H1 (cell line): ENCODE data around the gene RPS6KA4. TPM values are rescaled to one million over a fixed set of nuclear protein-coding genes. Genes with fewer than 3 reads are reported as not detected.

ENCODE experiments used
- CTCF ChIA-PET: fragments of 300-600 bp; sonication (Branson Sonifier 250); formaldehyde crosslinking; loops from one replicate; lab custom pipeline; 2021; ENCODE audit not compliant: partially characterized antibody; lab: Charles Lee
- POLR2A ChIA-PET: fragments of 300-600 bp; sonication (Branson Sonifier 250); formaldehyde crosslinking; loops from one replicate; lab custom pipeline; 2021; ENCODE audit warnings: inconsistent platforms; ENCODE audit not compliant: partially characterized antibody; lab: Charles Lee
- DNase-seq, 2 experiments: peaks; one replicate each; pipeline versions ENCODE4 v3.0.0 to v3.0.0-alpha.2; 2010 to 2022; ENCODE audit warnings: low spot score in 2 of 2, low read depth in 1 of 2, mixed read lengths in 1 of 2
- FAIRE-seq: peaks from 2 replicates; lab custom pipeline; 2011; peaks lifted over from hg19 to GRCh38; lab: Jason Lieb, UNC
- H2AFZ ChIP-seq: 2 replicates; pipeline ENCODE4 v1.8.1; 2012; ENCODE audit warnings: low read length, inconsistent platforms
- H2AK5ac ChIP-seq: 2 replicates; pipeline ENCODE4 v1.6.1; 2013; ENCODE audit warnings: low read depth, low read length
- H2BK120ac ChIP-seq: replicated peaks from 2 replicates; pipeline ENCODE3; 2013; ENCODE audit warnings: low read depth, low read length, inconsistent platforms
- H2BK12ac ChIP-seq: 2 replicates; pipeline ENCODE4 v1.6.1; 2013; ENCODE audit warnings: low read depth, low read length
- H2BK15ac ChIP-seq: 2 replicates; pipeline ENCODE4 v1.6.1; 2013; ENCODE audit warnings: low read length
- H2BK20ac ChIP-seq: 2 replicates; pipeline ENCODE4 v1.6.1; 2013; ENCODE audit warnings: low read length
- H2BK5ac ChIP-seq: 2 replicates; pipeline ENCODE4 v1.6.1; 2013; ENCODE audit warnings: low read depth, low read length
- H3K14ac ChIP-seq: 2 replicates; pipeline ENCODE4 v1.6.1; 2013; ENCODE audit warnings: inconsistent platforms; ENCODE audit not compliant: insufficient read length
- H3K18ac ChIP-seq: 2 replicates; pipeline ENCODE4 v1.6.1; 2013; ENCODE audit warnings: low read length; ENCODE audit errors: extremely low read depth
- H3K23ac ChIP-seq: 2 replicates; pipeline ENCODE4 v1.6.1; 2013; ENCODE audit warnings: inconsistent platforms; ENCODE audit not compliant: insufficient read length
- H3K23me2 ChIP-seq: 2 replicates; pipeline ENCODE4 v1.6.1; 2013; ENCODE audit warnings: low read depth, low read length
- H3K27ac ChIP-seq: 2 replicates; pipeline ENCODE4 v1.6.1; 2011; ENCODE audit warnings: low read depth, low read length, inconsistent platforms
- H3K27me3 ChIP-seq, 4 experiments: replicated peaks in 1 of 4; 1 replicate in 1 of 4; 2 replicates in 3 of 4; pipeline versions ENCODE4 v1.6.1 to v1.8.1; 2011 to 2013; ENCODE audit warnings: low read length in 3 of 4, mild to moderate bottlenecking in 3 of 4, inconsistent platforms in 2 of 4, mixed read lengths in 2 of 4, moderate library complexity in 1 of 4; ENCODE audit not compliant: control insufficient read depth in 3 of 4, insufficient read depth in 3 of 4; ENCODE audit errors: extremely low read depth in 1 of 4
- H3K36me3 ChIP-seq, 4 experiments: 2 replicates each; pipeline versions ENCODE4 v1.6.1 to v1.8.1; 2011 to 2013; ENCODE audit warnings: mild to moderate bottlenecking in 4 of 4, low read length in 3 of 4, moderate library complexity in 2 of 4, control low read depth in 1 of 4, inconsistent platforms in 1 of 4; ENCODE audit not compliant: insufficient read depth in 4 of 4, control insufficient read depth in 2 of 4
- H3K4ac ChIP-seq: replicated peaks from 2 replicates; pipeline ENCODE3; 2013; ENCODE audit warnings: low read length, low read depth, mixed read lengths, inconsistent platforms; ENCODE audit not compliant: insufficient read length
- H3K4me1 ChIP-seq, 4 experiments: replicated peaks in 1 of 4; 1 replicate in 1 of 4; 2 replicates in 3 of 4; pipeline versions ENCODE4 v1.6.1 to v1.8.1; 2011 to 2013; ENCODE audit warnings: low read length in 3 of 4, inconsistent platforms in 2 of 4, mixed read lengths in 1 of 4; ENCODE audit not compliant: insufficient read depth in 4 of 4, control insufficient read depth in 3 of 4
- H3K4me2 ChIP-seq, 2 experiments: 2 replicates each; pipeline versions ENCODE4 v1.6.1 to v1.8.1; 2011 to 2013; ENCODE audit warnings: low read depth in 2 of 2, low read length in 2 of 2, control low read depth in 1 of 2, inconsistent platforms in 1 of 2, mild to moderate bottlenecking in 1 of 2; ENCODE audit not compliant: insufficient read depth in 1 of 2
- H3K4me3 ChIP-seq, 4 experiments: fragments of 200-600, 300-600 bp in 1 of 4; sonication (generic), shearing (Covaris generic), sonication (Bioruptor Twin) in 1 of 4; 2 replicates each; pipeline versions ENCODE4 v1.5.1 to v1.8.1; 2011 to 2016; ENCODE audit warnings: low read length in 4 of 4, low read depth in 3 of 4, control low read depth in 2 of 4, inconsistent platforms in 2 of 4, mild to moderate bottlenecking in 2 of 4, mixed read lengths in 1 of 4, moderate library complexity in 1 of 4; ENCODE audit not compliant: insufficient read depth in 2 of 4; ENCODE audit errors: extremely low read depth in 1 of 4
- H3K56ac ChIP-seq: replicated peaks from 2 replicates; pipeline ENCODE3; 2013; ENCODE audit warnings: low read depth, mild to moderate bottlenecking, mixed read lengths, low read length, inconsistent platforms; ENCODE audit not compliant: insufficient read length
- H3K79me1 ChIP-seq: 2 replicates; pipeline ENCODE4 v1.6.1; 2013; ENCODE audit warnings: low read depth, low read length, control low read depth
- H3K79me2 ChIP-seq, 2 experiments: 2 replicates each; pipeline versions ENCODE4 v1.6.1 to v1.8.1; 2012 to 2013; ENCODE audit warnings: low read length in 2 of 2, mild to moderate bottlenecking in 2 of 2, inconsistent platforms in 1 of 2; ENCODE audit not compliant: insufficient read depth in 2 of 2, control insufficient read depth in 1 of 2
- H3K9ac ChIP-seq, 4 experiments: replicated peaks in 1 of 4; 1 replicate in 1 of 4; 2 replicates in 3 of 4; pipeline versions ENCODE4 v1.6.1 to v1.8.1; 2011 to 2013; ENCODE audit warnings: low read depth in 3 of 4, low read length in 3 of 4, control low read depth in 2 of 4, mild to moderate bottlenecking in 2 of 4, moderate library complexity in 2 of 4, inconsistent platforms in 1 of 4; ENCODE audit errors: extremely low read depth in 1 of 4
- H3K9me3 ChIP-seq, 2 experiments: 2 replicates each; pipeline versions ENCODE4 v1.6.1 to v1.8.1; 2012 to 2013; ENCODE audit warnings: mild to moderate bottlenecking in 2 of 2, moderate library complexity in 2 of 2, control low read depth in 1 of 2, inconsistent platforms in 1 of 2, low read depth in 1 of 2, low read length in 1 of 2, mixed read lengths in 1 of 2; ENCODE audit not compliant: insufficient read depth in 2 of 2
- H4K20me1 ChIP-seq, 2 experiments: replicated peaks in 1 of 2; 2 replicates each; pipeline versions ENCODE3 to v1.8.1; 2011 to 2013; ENCODE audit warnings: inconsistent platforms in 2 of 2, low read length in 2 of 2, mild to moderate bottlenecking in 1 of 2; ENCODE audit not compliant: insufficient read depth in 2 of 2, control insufficient read depth in 1 of 2
- H4K5ac ChIP-seq: 2 replicates; pipeline ENCODE4 v1.6.1; 2013; ENCODE audit warnings: low read length, low read depth, mixed read lengths, inconsistent platforms; ENCODE audit not compliant: insufficient read length
- H4K8ac ChIP-seq: 2 replicates; pipeline ENCODE4 v1.8.0; 2013; ENCODE audit warnings: mild to moderate bottlenecking, moderate library complexity, low read length, inconsistent platforms; ENCODE audit not compliant: insufficient read depth; ENCODE audit errors: extremely low read depth
- H4K91ac ChIP-seq: replicated peaks from 2 replicates; pipeline ENCODE3; 2013; ENCODE audit warnings: low read length, mixed read lengths, inconsistent platforms; ENCODE audit not compliant: insufficient read length
- CREB1 ChIP-seq: IDR thresholded peaks from 2 replicates; pipeline ENCODE4 v1.6.1; 2012; ENCODE audit warnings: inconsistent platforms
- RFX5 ChIP-seq: IDR thresholded peaks from 2 replicates; pipeline ENCODE4 v1.6.1; 2011; ENCODE audit warnings: low read depth, low read length, improper control_type of control experiment, borderline replicate concordance
- SAP30 ChIP-seq: fragments of 300-600 bp; sonication (generic); IDR thresholded peaks from 2 replicates; pipeline ENCODE4 v1.7.1; 2012; ENCODE audit warnings: low read length, moderate library complexity, mild to moderate bottlenecking, inconsistent platforms; ENCODE audit not compliant: insufficient read depth, insufficient replicate concordance
- TAF1 ChIP-seq: IDR thresholded peaks from 2 replicates; pipeline ENCODE4 v1.6.1; 2011; ENCODE audit warnings: mild to moderate bottlenecking, low read depth, low read length
- USF2 ChIP-seq: IDR thresholded peaks from 2 replicates; pipeline ENCODE4 v1.6.1; 2011; ENCODE audit warnings: low read length, improper control_type of control experiment
- WGBS, 2 experiments: shearing (Covaris generic) in 1 of 2; methylation state at CpG; one replicate each; pipeline versions ENCODE4 v1.1.6 to v1.1.7; 2013 to 2015; ENCODE audit warnings: low lambda C conversion rate in 2 of 2, mixed read lengths in 2 of 2, inconsistent platforms in 1 of 2, low coverage in 1 of 2, missing lambda C conversion rate in 1 of 2; ENCODE audit not compliant: insufficient replicate concordance in 2 of 2, insufficient coverage in 1 of 2, insufficient read length in 1 of 2; ENCODE audit errors: extremely low coverage in 1 of 2, missing lambda C conversion rate in 1 of 2; 5-methylcytosine and 5-hydroxymethylcytosine counted together
- polyA plus RNA-seq, 7 experiments: library from polyadenylated mRNA; depleted of rRNA in 3 of 7; stranded (reverse) in 5 of 7; unstranded in 2 of 7; fragments of >200 nt in 5 of 7; fragments of 200-250 nt in 2 of 7; gene quantifications; 1 replicate in 5 of 7; 2 replicates in 1 of 7; 4 replicates in 1 of 7; pipeline versions ENCODE4 v1.2.1 to v1.2.3, GENCODE V29; 2011 to 2013; ENCODE audit warnings: missing spikeins in 2 of 7, mixed read lengths in 2 of 7
- total RNA-seq: library from RNA; stranded (reverse); fragmentation: NEBNext Ultra II Directional; extraction: Animal tissue kit (Norgen Biotek cat#: 25700); gene quantifications from 2 replicates; pipeline ENCODE4 v1.2.1, GENCODE V29; 2021
- TF ChIP-seq, protein P1 (sequence below), 3 experiments: IDR thresholded peaks; 1 replicate in 2 of 3; 2 replicates in 1 of 3; pipeline versions ENCODE4 v1.5.1 to v1.6.1; 2011; ENCODE audit warnings: low read length in 3 of 3, mild to moderate bottlenecking in 3 of 3, inconsistent platforms in 2 of 3, low read depth in 1 of 3, moderate library complexity in 1 of 3; ENCODE audit not compliant: insufficient read depth in 1 of 3; ENCODE audit errors: control extremely low read depth in 1 of 3

The RPS6KA4 gene
- total and polyA plus RNA-seq, 2 of the 8 experiments (the other 6 are each of a cell fraction or from before 2014, with no cell fraction given) = 8.2 to 12.6 TPM

GRCh38 chr11:64361659-64362058 lies 2.7 kb downstream of the RPS6KA4 start:
- Histone ChIP-seq H3K23ac (no peak overlapping the region), H2BK5ac (no peak overlapping the region), H3K23me2 (peaks cover 7% of the 10 kb centered on the region; the same call in 1 of the 2 replicates), H4K8ac (no peak overlapping the region), H4K91ac (no peak overlapping the region), H3K79me1 (no peaks in the 10 kb centered on the region; the same call in 1 of the 2 replicates), H3K18ac (no peak overlapping the region), H2AFZ (no peak overlapping the region), H3K9ac (no peak overlapping the region), H3K27me3 (no peaks in the 10 kb centered on the region), H3K4ac (no peak overlapping the region), H3K4me3 (no peak overlapping the region), H2BK15ac (no peak overlapping the region), H3K4me2 (no peak overlapping the region), H3K9me3 (no peaks in the 10 kb centered on the region), H2BK20ac (no peak overlapping the region), H3K27ac (no peak overlapping the region), H2BK12ac (no peak overlapping the region), H4K20me1 (peaks cover 0 to 4% of the 10 kb centered on the region in 2 experiments), H2BK120ac (no peak overlapping the region), H4K5ac (no peak overlapping the region), H3K36me3 (peaks cover 0 to 9% (median 3%) of the 10 kb centered on the region in 4 experiments; a peak in 4 of 8 replicates), H3K56ac (no peak overlapping the region), H3K79me2 (no peaks in the 10 kb centered on the region), H3K4me1 (peaks cover 0 to 30% (median 25%) of the 10 kb centered on the region in 4 experiments; a peak in 6 of 7 replicates), H2AK5ac (no peak overlapping the region), H3K14ac (no peak overlapping the region)
- ChIA-PET POLR2A (interaction anchor here (1.0 to 1.2 kb wide), 2 partner anchors 12 to 82 kb away, joined by 3 read pairs; no protein-coding TSS in a partner anchor), CTCF (interaction anchor here (0.6 to 22.0 kb wide), 2 partner anchors 8 to 24 kb away, joined by 3 to 409 read pairs; partner anchors contain the start of gene CCDC88B)
- no peak for DNase-seq
- TF ChIP-seq CREB1 = no peak
- TF ChIP-seq TAF1 = no peak
- TF ChIP-seq RFX5 = no peak
- TF ChIP-seq USF2 = no peak
- TF ChIP-seq, protein P1, sequence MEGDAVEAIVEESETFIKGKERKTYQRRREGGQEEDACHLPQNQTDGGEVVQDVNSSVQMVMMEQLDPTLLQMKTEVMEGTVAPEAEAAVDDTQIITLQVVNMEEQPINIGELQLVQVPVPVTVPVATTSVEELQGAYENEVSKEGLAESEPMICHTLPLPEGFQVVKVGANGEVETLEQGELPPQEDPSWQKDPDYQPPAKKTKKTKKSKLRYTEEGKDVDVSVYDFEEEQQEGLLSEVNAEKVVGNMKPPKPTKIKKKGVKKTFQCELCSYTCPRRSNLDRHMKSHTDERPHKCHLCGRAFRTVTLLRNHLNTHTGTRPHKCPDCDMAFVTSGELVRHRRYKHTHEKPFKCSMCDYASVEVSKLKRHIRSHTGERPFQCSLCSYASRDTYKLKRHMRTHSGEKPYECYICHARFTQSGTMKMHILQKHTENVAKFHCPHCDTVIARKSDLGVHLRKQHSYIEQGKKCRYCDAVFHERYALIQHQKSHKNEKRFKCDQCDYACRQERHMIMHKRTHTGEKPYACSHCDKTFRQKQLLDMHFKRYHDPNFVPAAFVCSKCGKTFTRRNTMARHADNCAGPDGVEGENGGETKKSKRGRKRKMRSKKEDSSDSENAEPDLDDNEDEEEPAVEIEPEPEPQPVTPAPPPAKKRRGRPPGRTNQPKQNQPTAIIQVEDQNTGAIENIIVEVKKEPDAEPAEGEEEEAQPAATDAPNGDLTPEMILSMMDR (IDR thresholded peaks at IDR 0.05; ENCODE audit: control extremely low read depth in 1 of 3, insufficient read depth in 1 of 3, low read depth in 1 of 3, low read length in 3 of 3) = no peak
- no peak for TF ChIP-seq SAP30
- WGBS, 2 experiments = 83% methylated on average over 5 of the region's 18 CpGs; no CpG with 5 or more reads in 1 of the 2 experiments
- FAIRE-seq = no peak
